Measurements from ENCODE around the gene UGT1A8.

UGT1A8 gene

GRCh38 chr2:233817995-233818638 is 200.7 kb downstream of the UGT1A8 start:
- no peak for DNase-seq (ENCODE audit: low spot score)
- Mint-ChIP-seq H3K27me3 (ENCODE audit: low read depth) (peaks cover 10% of the 10 kb centered on the region), H3K4me1 (ENCODE audit: low read depth) (no peaks in the 10 kb centered on the region), H3K36me3 (ENCODE audit: low read depth) (no peaks in the 10 kb centered on the region), H3K4me3 (no peak overlapping the region), H3K9me3 (no peaks in the 10 kb centered on the region), H3K27ac (no peak overlapping the region)

GRCh38 chr2:233818639-233819621 is 201.5 kb downstream of the UGT1A8 start:
- no peaks in the 10 kb centered on the region for H3K4me1 Mint-ChIP-seq (ENCODE audit: low read depth)
- H3K9me3 Mint-ChIP-seq: no peaks in the 10 kb centered on the region
- H3K36me3 Mint-ChIP-seq (ENCODE audit: low read depth): no peaks in the 10 kb centered on the region
- peaks cover 10% of the 10 kb centered on the region for H3K27me3 Mint-ChIP-seq (ENCODE audit: low read depth)
- H3K27ac Mint-ChIP-seq: no peak overlapping the region
- no peak for DNase-seq (ENCODE audit: low spot score)
- H3K4me3 Mint-ChIP-seq: no peak overlapping the region

- Mint-ChIP-seq H3K9me3 (no peaks in the 10 kb centered on the region), H3K27ac (no peak overlapping the region), H3K4me1 (ENCODE audit: low read depth) (no peaks in the 10 kb centered on the region), H3K27me3 (ENCODE audit: low read depth) (peaks cover 7% of the 10 kb centered on the region), H3K36me3 (ENCODE audit: low read depth) (no peaks in the 10 kb centered on the region), H3K4me3 (no peak overlapping the region)
- no peak for DNase-seq (ENCODE audit: low spot score)
Observed at GRCh38 chr2:233819884-233820773, 202.7 kb downstream of the UGT1A8 start.

- H3K9me3 Mint-ChIP-seq: no peaks in the 10 kb centered on the region
- no peak overlapping the region for H3K27ac Mint-ChIP-seq
- H3K4me1 Mint-ChIP-seq (ENCODE audit: low read depth): no peaks in the 10 kb centered on the region
- no peak for DNase-seq (ENCODE audit: low spot score)
- no peaks in the 10 kb centered on the region for H3K36me3 Mint-ChIP-seq (ENCODE audit: low read depth)
- peaks cover 9% of the 10 kb centered on the region for H3K27me3 Mint-ChIP-seq (ENCODE audit: low read depth)
- no peak overlapping the region for H3K4me3 Mint-ChIP-seq
Observed at GRCh38 chr2:233820774-233821105, 203.3 kb downstream of the UGT1A8 start.

GRCh38 chr2:233821196-233821595 is 203.8 kb downstream of the UGT1A8 start:
- Mint-ChIP-seq H3K4me3 (no peak overlapping the region), H3K27me3 (ENCODE audit: low read depth) (peaks cover 7% of the 10 kb centered on the region), H3K27ac (no peak overlapping the region), H3K36me3 (ENCODE audit: low read depth) (no peaks in the 10 kb centered on the region), H3K4me1 (ENCODE audit: low read depth) (no peaks in the 10 kb centered on the region), H3K9me3 (no peaks in the 10 kb centered on the region)
- no peak for DNase-seq (ENCODE audit: low spot score)

- no peak for DNase-seq (ENCODE audit: low spot score)
- H3K9me3 Mint-ChIP-seq: no peaks in the 10 kb centered on the region
- H3K36me3 Mint-ChIP-seq (ENCODE audit: low read depth): no peaks in the 10 kb centered on the region
- H3K27ac Mint-ChIP-seq: no peak overlapping the region
- H3K4me3 Mint-ChIP-seq: no peak overlapping the region
- peaks cover 12% of the 10 kb centered on the region for H3K27me3 Mint-ChIP-seq (ENCODE audit: low read depth)
- H3K4me1 Mint-ChIP-seq (ENCODE audit: low read depth): no peaks in the 10 kb centered on the region
Observed at GRCh38 chr2:233821709-233822100, 204.3 kb downstream of the UGT1A8 start.

GRCh38 chr2:233822101-233822771 is 204.8 kb downstream of the UGT1A8 start:
- no peaks in the 10 kb centered on the region for H3K4me1 Mint-ChIP-seq (ENCODE audit: low read depth)
- H3K36me3 Mint-ChIP-seq (ENCODE audit: low read depth): no peaks in the 10 kb centered on the region
- peaks cover 12% of the 10 kb centered on the region for H3K27me3 Mint-ChIP-seq (ENCODE audit: low read depth)
- H3K4me3 Mint-ChIP-seq: no peak overlapping the region
- no peak for DNase-seq (ENCODE audit: low spot score)
- H3K27ac Mint-ChIP-seq: no peak overlapping the region
- no peaks in the 10 kb centered on the region for H3K9me3 Mint-ChIP-seq

All from T-helper 2 cell treated with Interferon-gamma antibody and Interleukin-4, amounts not matched to agents 5 μg/mL and 100 μg/mL, for 36 hours (primary cell).